ENCODE data around the gene SLC25A14.

- TF ChIP-seq RAD21 (conservative IDR thresholded peaks at IDR 0.05 in 1 of 2, IDR thresholded peaks at IDR 0.05 in 1 of 2) (no peak), EP300 (IDR thresholded peaks at IDR 0.05) (no peak), JUN (IDR thresholded peaks at IDR 0.05) (no peak), RFX5 (IDR thresholded peaks at IDR 0.05) (no peak), RARB (CRISPR knock-in tag; IDR thresholded peaks at IDR 0.05) (no peak), ZNF302 (CRISPR knock-in tag; IDR thresholded peaks at IDR 0.05) (no peak), KDM1A (IDR thresholded peaks at IDR 0.05; ENCODE audit: low read depth) (no peak), NR3C1 (IDR thresholded peaks at IDR 0.05) (no peak), PHF8 (IDR thresholded peaks at IDR 0.05; ENCODE audit: borderline replicate concordance, low read depth) (no peak), RNF2 (IDR thresholded peaks at IDR 0.05; ENCODE audit: borderline replicate concordance, low read depth) (no peak), TP53 (CRISPR knock-in tag; IDR thresholded peaks at IDR 0.05) (no peak)
- TF ChIP-seq, protein P1, sequence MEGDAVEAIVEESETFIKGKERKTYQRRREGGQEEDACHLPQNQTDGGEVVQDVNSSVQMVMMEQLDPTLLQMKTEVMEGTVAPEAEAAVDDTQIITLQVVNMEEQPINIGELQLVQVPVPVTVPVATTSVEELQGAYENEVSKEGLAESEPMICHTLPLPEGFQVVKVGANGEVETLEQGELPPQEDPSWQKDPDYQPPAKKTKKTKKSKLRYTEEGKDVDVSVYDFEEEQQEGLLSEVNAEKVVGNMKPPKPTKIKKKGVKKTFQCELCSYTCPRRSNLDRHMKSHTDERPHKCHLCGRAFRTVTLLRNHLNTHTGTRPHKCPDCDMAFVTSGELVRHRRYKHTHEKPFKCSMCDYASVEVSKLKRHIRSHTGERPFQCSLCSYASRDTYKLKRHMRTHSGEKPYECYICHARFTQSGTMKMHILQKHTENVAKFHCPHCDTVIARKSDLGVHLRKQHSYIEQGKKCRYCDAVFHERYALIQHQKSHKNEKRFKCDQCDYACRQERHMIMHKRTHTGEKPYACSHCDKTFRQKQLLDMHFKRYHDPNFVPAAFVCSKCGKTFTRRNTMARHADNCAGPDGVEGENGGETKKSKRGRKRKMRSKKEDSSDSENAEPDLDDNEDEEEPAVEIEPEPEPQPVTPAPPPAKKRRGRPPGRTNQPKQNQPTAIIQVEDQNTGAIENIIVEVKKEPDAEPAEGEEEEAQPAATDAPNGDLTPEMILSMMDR (IDR thresholded peaks at IDR 0.05) = no peak
These were observed 62.5 kb downstream of the SLC25A14 start for GRCh38 chrX:130402208-130402684.

Data from A549 (cell line).